ENCODE measurements around the gene HTN3.

DNA sequence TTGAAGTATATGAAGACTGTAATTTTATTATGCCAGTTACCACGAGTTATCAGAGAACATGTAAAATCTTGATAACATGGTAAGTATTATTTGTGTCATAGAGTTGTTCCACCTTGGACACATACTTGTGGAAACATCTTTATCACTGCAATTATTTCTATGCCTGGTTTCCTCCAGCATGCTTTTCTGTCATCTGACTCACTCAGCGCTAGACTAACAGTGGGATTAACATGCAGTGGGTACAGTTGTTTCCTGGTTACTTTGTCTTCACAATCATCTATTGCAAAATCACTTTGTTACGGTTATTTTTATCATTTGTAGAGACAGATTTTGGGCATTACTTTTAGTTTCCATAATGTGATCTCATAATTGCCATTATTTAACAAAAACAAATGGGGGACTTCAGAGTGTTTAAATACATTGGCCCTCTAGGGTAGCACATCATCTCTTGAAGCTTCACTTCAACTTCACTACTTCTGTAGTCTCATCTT, 32.7 kb upstream of the HTN3 start, which contains the start of gene STATH:
- TF ChIP-seq, protein P1, sequence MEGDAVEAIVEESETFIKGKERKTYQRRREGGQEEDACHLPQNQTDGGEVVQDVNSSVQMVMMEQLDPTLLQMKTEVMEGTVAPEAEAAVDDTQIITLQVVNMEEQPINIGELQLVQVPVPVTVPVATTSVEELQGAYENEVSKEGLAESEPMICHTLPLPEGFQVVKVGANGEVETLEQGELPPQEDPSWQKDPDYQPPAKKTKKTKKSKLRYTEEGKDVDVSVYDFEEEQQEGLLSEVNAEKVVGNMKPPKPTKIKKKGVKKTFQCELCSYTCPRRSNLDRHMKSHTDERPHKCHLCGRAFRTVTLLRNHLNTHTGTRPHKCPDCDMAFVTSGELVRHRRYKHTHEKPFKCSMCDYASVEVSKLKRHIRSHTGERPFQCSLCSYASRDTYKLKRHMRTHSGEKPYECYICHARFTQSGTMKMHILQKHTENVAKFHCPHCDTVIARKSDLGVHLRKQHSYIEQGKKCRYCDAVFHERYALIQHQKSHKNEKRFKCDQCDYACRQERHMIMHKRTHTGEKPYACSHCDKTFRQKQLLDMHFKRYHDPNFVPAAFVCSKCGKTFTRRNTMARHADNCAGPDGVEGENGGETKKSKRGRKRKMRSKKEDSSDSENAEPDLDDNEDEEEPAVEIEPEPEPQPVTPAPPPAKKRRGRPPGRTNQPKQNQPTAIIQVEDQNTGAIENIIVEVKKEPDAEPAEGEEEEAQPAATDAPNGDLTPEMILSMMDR (IDR thresholded peaks at IDR 0.05 in 8 of 11, conservative IDR thresholded peaks at IDR 0.05 in 3 of 11), result no peak
- TF ChIP-seq POLR2A (IDR thresholded peaks at IDR 0.05), result no peak
